ENCODE data around the gene GUCA2B.

DNA sequence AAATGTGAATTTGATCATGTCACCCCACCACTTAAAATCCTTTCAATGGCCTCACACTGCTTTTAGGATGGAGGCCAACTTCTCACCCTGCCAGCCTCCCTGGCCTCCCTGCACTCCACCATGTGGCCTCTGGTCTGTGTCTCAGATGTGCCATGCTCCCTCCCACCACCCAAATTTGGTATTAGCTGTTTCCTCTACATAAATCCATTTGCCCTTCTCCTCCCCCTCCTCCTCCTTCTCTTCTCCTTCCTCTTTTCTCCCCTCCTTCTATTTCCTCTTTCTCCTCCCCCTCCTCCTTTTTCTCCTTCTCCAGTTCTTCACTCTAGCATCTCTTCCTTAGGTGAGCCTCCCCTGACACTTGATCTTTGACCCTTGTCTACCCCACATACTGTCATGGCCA is 16.7 kb upstream of the GUCA2B start:
- TF ChIP-seq POLR2A (IDR thresholded peaks at IDR 0.05) (no peak), POLR2AphosphoS5 (IDR thresholded peaks at IDR 0.05) (no peak)
- TF ChIP-seq, protein P1, sequence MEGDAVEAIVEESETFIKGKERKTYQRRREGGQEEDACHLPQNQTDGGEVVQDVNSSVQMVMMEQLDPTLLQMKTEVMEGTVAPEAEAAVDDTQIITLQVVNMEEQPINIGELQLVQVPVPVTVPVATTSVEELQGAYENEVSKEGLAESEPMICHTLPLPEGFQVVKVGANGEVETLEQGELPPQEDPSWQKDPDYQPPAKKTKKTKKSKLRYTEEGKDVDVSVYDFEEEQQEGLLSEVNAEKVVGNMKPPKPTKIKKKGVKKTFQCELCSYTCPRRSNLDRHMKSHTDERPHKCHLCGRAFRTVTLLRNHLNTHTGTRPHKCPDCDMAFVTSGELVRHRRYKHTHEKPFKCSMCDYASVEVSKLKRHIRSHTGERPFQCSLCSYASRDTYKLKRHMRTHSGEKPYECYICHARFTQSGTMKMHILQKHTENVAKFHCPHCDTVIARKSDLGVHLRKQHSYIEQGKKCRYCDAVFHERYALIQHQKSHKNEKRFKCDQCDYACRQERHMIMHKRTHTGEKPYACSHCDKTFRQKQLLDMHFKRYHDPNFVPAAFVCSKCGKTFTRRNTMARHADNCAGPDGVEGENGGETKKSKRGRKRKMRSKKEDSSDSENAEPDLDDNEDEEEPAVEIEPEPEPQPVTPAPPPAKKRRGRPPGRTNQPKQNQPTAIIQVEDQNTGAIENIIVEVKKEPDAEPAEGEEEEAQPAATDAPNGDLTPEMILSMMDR (IDR thresholded peaks at IDR 0.05): no peak

Measured in transverse colon (tissue), 4 donors.